Choroid plexus epithelial cell (primary cell): ENCODE measurements around the gene USH1G.

Experiments used
- DNase-seq: peaks from one replicate; pipeline ENCODE4 v3.0.0-alpha.2; 2010; ENCODE audit warnings: low read depth
- H3K4me3 ChIP-seq: 2 replicates; pipeline ENCODE4 v1.5.1; 2011; ENCODE audit warnings: low read depth, mild to moderate bottlenecking, control low read depth, low read length, moderate library complexity
- CTCF ChIP-seq: conservative IDR thresholded peaks from 2 replicates; pipeline ENCODE4 v1.5.1; 2011; ENCODE audit warnings: low read depth, mild to moderate bottlenecking, control low read depth, inconsistent platforms, low read length, moderate library complexity

Gene USH1G

GRCh38 chr17:74937064-74938051 is 14.3 kb upstream of the USH1G start:
- no peak for TF ChIP-seq CTCF
- DNase-seq = peak; percentile 4
- no peak overlapping the region for H3K4me3 ChIP-seq

GRCh38 chr17:74936470-74936799 is 13.4 kb upstream of the USH1G start:
- no peak for TF ChIP-seq CTCF
- DNase-seq = no peak
- no peak overlapping the region for H3K4me3 ChIP-seq

- DNase-seq = no peak
- no peak for TF ChIP-seq CTCF
- H3K4me3 ChIP-seq = no peak within 1 kb of the TSS
Observed at GRCh38 chr17:74935585-74936469, 12.8 kb upstream of the USH1G start, which contains the start of gene OTOP3. Gene OTOP3, plus strand, starts transcription at chr17:74935898. Its CDS starts 24 bp downstream, at chr17:74935922.

GRCh38 chr17:74935048-74935447 is 12.0 kb upstream of the USH1G start:
- no peak for TF ChIP-seq CTCF
- DNase-seq = no peak
- H3K4me3 ChIP-seq = no peak overlapping the region

GRCh38 chr17:74930535-74931036 is 7.5 kb upstream of the USH1G start:
- no peak overlapping the region for H3K4me3 ChIP-seq
- no peak for DNase-seq
- no peak for TF ChIP-seq CTCF

- no peak for DNase-seq
- no peak overlapping the region for H3K4me3 ChIP-seq
- TF ChIP-seq CTCF = no peak
Observed at GRCh38 chr17:74928786-74929185, 5.7 kb upstream of the USH1G start.
